Neural progenitor cell (in vitro differentiated cells): ENCODE results near the gene COQ5. TPM values are rescaled to one million over a fixed set of nuclear protein-coding genes. Genes with fewer than 3 reads are reported as not detected.
A peak's percentile ranks its signal among the peaks of the same experiment; 100 is the strongest.

Source experiments
- DNase-seq: peaks from one replicate; pipeline ENCODE4 v3.0.0-alpha.2; 2016; ENCODE audit warnings: low spot score
- H2AFZ ChIP-seq: fragments of 200-600 bp; sonication (generic); replicated peaks from 2 replicates; pipeline ENCODE4 v1.6.1; 2016; ENCODE audit warnings: antibody characterized with exemption
- H3F3A ChIP-seq: fragments of 200-600 bp; sonication (generic); 2 replicates; pipeline ENCODE4 v1.6.1; 2016; ENCODE audit warnings: antibody characterized with exemption, low read depth
- H3K27ac ChIP-seq: fragments of 200-600 bp; sonication (generic); 2 replicates; pipeline ENCODE4 v1.5.1; 2016; ENCODE audit warnings: mild to moderate bottlenecking
- H3K27me3 ChIP-seq: fragments of 200-600 bp; sonication (generic); 2 replicates; pipeline ENCODE4 v1.6.1; 2016; ENCODE audit warnings: mild to moderate bottlenecking, moderate library complexity
- H3K36me3 ChIP-seq: fragments of 200-600 bp; sonication (generic); 2 replicates; pipeline ENCODE4 v1.5.1; 2016
- H3K4me1 ChIP-seq: fragments of 200-600 bp; sonication (generic); 2 replicates; pipeline ENCODE4 v1.6.1; 2016; ENCODE audit warnings: mixed run types
- H3K4me2 ChIP-seq: fragments of 200-600 bp; sonication (generic); 2 replicates; pipeline ENCODE4 v1.6.1; 2016
- H3K4me3 ChIP-seq: fragments of 200-600 bp; sonication (generic); 2 replicates; pipeline ENCODE4 v1.5.1; 2016
- H3K79me2 ChIP-seq: fragments of 200-600 bp; sonication (generic); 2 replicates; pipeline ENCODE4 v1.6.1; 2016; ENCODE audit warnings: low read depth
- H3K9ac ChIP-seq: fragments of 200-600 bp; sonication (generic); 2 replicates; pipeline ENCODE4 v1.6.1; 2016
- H3K9me3 ChIP-seq: fragments of 200-600 bp; sonication (generic); 2 replicates; pipeline ENCODE4 v1.5.1; 2016; ENCODE audit warnings: low read depth
- H4K20me1 ChIP-seq: fragments of 200-600 bp; sonication (generic); 2 replicates; pipeline ENCODE4 v1.6.1; 2016; ENCODE audit warnings: low read depth
- H3K27ac Mint-ChIP-seq: 3 replicates; pipeline ENCODE4 v1.8.0; 2021; ENCODE audit warnings: mixed read lengths
- H3K27me3 Mint-ChIP-seq: 2 replicates; pipeline ENCODE4 v1.8.0; 2022; ENCODE audit warnings: low read depth, mild to moderate bottlenecking, inconsistent platforms, moderate library complexity, mixed read lengths; ENCODE audit not compliant: insufficient read depth
- H3K36me3 Mint-ChIP-seq: 3 replicates; pipeline ENCODE4 v1.8.0; 2021; ENCODE audit warnings: mixed read lengths
- H3K4me1 Mint-ChIP-seq: 3 replicates; pipeline ENCODE4 v1.8.0; 2021; ENCODE audit warnings: mixed read lengths
- H3K4me3 Mint-ChIP-seq: 3 replicates; pipeline ENCODE4 v1.8.0; 2021; ENCODE audit warnings: mild to moderate bottlenecking, moderate library complexity, mixed read lengths
- H3K9me3 Mint-ChIP-seq: 3 replicates; pipeline ENCODE4 v1.8.0; 2020; ENCODE audit warnings: mixed read lengths
- CTCF ChIP-seq: fragments of 200-600 bp; sonication (generic); IDR thresholded peaks from 2 replicates; pipeline ENCODE4 v1.5.1; 2017; ENCODE audit warnings: antibody characterized with exemption, mild to moderate bottlenecking
- EZH2 ChIP-seq: fragments of 200-600 bp; sonication (generic); IDR thresholded peaks from 2 replicates; pipeline ENCODE4 v1.6.1; 2017; ENCODE audit warnings: antibody characterized with exemption, mild to moderate bottlenecking, moderate library complexity
- EZH2phosphoT487 ChIP-seq: fragments of 200-600 bp; sonication (generic); IDR thresholded peaks from 2 replicates; pipeline ENCODE4 v1.6.1; 2017; ENCODE audit warnings: antibody characterized with exemption
- total RNA-seq: library from RNA; depleted of rRNA; stranded (reverse); fragments of >200 nt; gene quantifications from 2 replicates; pipeline ENCODE4 v1.2.3, GENCODE V29; 2015; ENCODE audit warnings: low replicate concordance

COQ5 gene
- total RNA-seq, 1 donor from 2014 or later: 72.7 TPM

GRCh38 chr12:120485961-120486881, 42.7 kb downstream of the COQ5 start:
- Mint-ChIP-seq H3K4me3 (no peak overlapping the region), H3K27ac (no peak overlapping the region), H3K9me3 (no peaks in the 10 kb centered on the region), H3K4me1 (peaks cover 8% of the 10 kb centered on the region), H3K36me3 (peaks cover 15% of the 10 kb centered on the region), H3K27me3 (peaks cover 7% of the 10 kb centered on the region)
- Histone ChIP-seq H2AFZ (no peak overlapping the region), H3K36me3 (no peaks in the 10 kb centered on the region), H3K9ac (no peak overlapping the region), H3K9me3 (no peaks in the 10 kb centered on the region), H3K27me3 (no peaks in the 10 kb centered on the region), H3K4me2 (no peak overlapping the region), H3K4me3 (no peak overlapping the region), H3K79me2 (no peaks in the 10 kb centered on the region), H4K20me1 (no peaks in the 10 kb centered on the region), H3K27ac (no peak overlapping the region), H3K4me1 (no peaks in the 10 kb centered on the region), H3F3A (no peaks in the 10 kb centered on the region)
- DNase-seq: no peak
- TF ChIP-seq EZH2 (no peak), CTCF (no peak), EZH2phosphoT487 (no peak)

GRCh38 chr12:120483621-120484020, 45.3 kb downstream of the COQ5 start:
- no peaks in the 10 kb centered on the region for H3K79me2 ChIP-seq
- Mint-ChIP-seq H3K4me1 (peaks cover 11% of the 10 kb centered on the region), H3K36me3 (peaks cover 3% of the 10 kb centered on the region), H3K4me3 (no peak overlapping the region), H3K27me3 (peaks cover 7% of the 10 kb centered on the region), H3K9me3 (no peaks in the 10 kb centered on the region), H3K27ac (peak overlapping the region; percentile 3)
- H3K4me3 ChIP-seq: no peak overlapping the region
- no peaks in the 10 kb centered on the region for H3K4me1 ChIP-seq
- H3K9ac ChIP-seq: no peak overlapping the region
- H3K27ac ChIP-seq: no peak overlapping the region
- H3K4me2 ChIP-seq: no peak overlapping the region
- no peak for DNase-seq
- no peak overlapping the region for H2AFZ ChIP-seq
- H3K27me3 ChIP-seq: no peaks in the 10 kb centered on the region
- no peaks in the 10 kb centered on the region for H3K9me3 ChIP-seq
- TF ChIP-seq EZH2phosphoT487: no peak
- no peak for TF ChIP-seq EZH2
- no peak for TF ChIP-seq CTCF
- peaks cover 9% of the 10 kb centered on the region for H3F3A ChIP-seq
- no peaks in the 10 kb centered on the region for H3K36me3 ChIP-seq
- H4K20me1 ChIP-seq: no peaks in the 10 kb centered on the region

- Mint-ChIP-seq H3K4me1 (peaks cover 5% of the 10 kb centered on the region), H3K27ac (no peak overlapping the region), H3K9me3 (no peaks in the 10 kb centered on the region), H3K36me3 (peaks cover 3% of the 10 kb centered on the region), H3K27me3 (peaks cover 7% of the 10 kb centered on the region), H3K4me3 (no peak overlapping the region)
- Histone ChIP-seq H3F3A (peaks cover 9% of the 10 kb centered on the region), H3K79me2 (no peaks in the 10 kb centered on the region), H3K4me1 (no peaks in the 10 kb centered on the region), H3K9ac (no peak overlapping the region), H3K27me3 (no peaks in the 10 kb centered on the region), H3K4me3 (no peak overlapping the region), H3K4me2 (no peak overlapping the region), H4K20me1 (no peaks in the 10 kb centered on the region), H3K9me3 (no peaks in the 10 kb centered on the region), H3K27ac (no peak overlapping the region), H2AFZ (no peak overlapping the region), H3K36me3 (no peaks in the 10 kb centered on the region)
- DNase-seq: no peak
- TF ChIP-seq EZH2: no peak
- no peak for TF ChIP-seq EZH2phosphoT487
- no peak for TF ChIP-seq CTCF
Observed at GRCh38 chr12:120481022-120481767, 47.8 kb downstream of the COQ5 start.
